Loucy (cell line): Measurements from ENCODE around the gene COG4.

Experiments
- H2AFZ ChIP-seq: fragments of 200-600 bp; sonication (generic); 2 replicates; pipeline ENCODE4 v1.6.0; 2016; ENCODE audit warnings: antibody characterized with exemption, mild to moderate bottlenecking, low read length, moderate library complexity
- H3F3A ChIP-seq: fragments of 200-600 bp; 2 replicates; pipeline ENCODE4 v1.6.0; 2016; ENCODE audit warnings: antibody characterized with exemption, low read depth, mild to moderate bottlenecking
- H3K27me3 ChIP-seq: fragments of 200-600 bp; sonication (generic); 2 replicates; pipeline ENCODE4 v1.6.1; 2014; ENCODE audit warnings: low read length, mild to moderate bottlenecking; ENCODE audit not compliant: insufficient read depth, poor library complexity, severe bottlenecking
- H3K36me3 ChIP-seq: fragments of 200-600 bp; sonication (generic); 2 replicates; pipeline ENCODE4 v1.6.1; 2016; ENCODE audit warnings: low read length; ENCODE audit not compliant: insufficient read depth
- H3K4me1 ChIP-seq: fragments of 200-600 bp; sonication (generic); 2 replicates; pipeline ENCODE4 v1.5.1; 2014; ENCODE audit warnings: low read length, mild to moderate bottlenecking; ENCODE audit not compliant: insufficient read depth, poor library complexity, severe bottlenecking
- H3K4me2 ChIP-seq: fragments of 200-600 bp; sonication (generic); 2 replicates; pipeline ENCODE4 v1.6.0; 2014; ENCODE audit warnings: antibody characterized with exemption, low read length, low read depth, mild to moderate bottlenecking; ENCODE audit not compliant: poor library complexity, severe bottlenecking
- H3K4me3 ChIP-seq: fragments of 200-600 bp; sonication (generic); 2 replicates; pipeline ENCODE4 v1.5.1; 2014; ENCODE audit warnings: low read length, mild to moderate bottlenecking, mixed read lengths; ENCODE audit not compliant: poor library complexity, severe bottlenecking
- H3K79me2 ChIP-seq: fragments of 200-600 bp; sonication (generic); 2 replicates; pipeline ENCODE4 v1.6.1; 2014; ENCODE audit warnings: low read length; ENCODE audit not compliant: insufficient read depth
- H3K9ac ChIP-seq: fragments of 200-600 bp; sonication (generic); 2 replicates; pipeline ENCODE4 v1.6.0; 2014; ENCODE audit warnings: mild to moderate bottlenecking, low read depth, low read length, moderate library complexity; ENCODE audit not compliant: poor library complexity, severe bottlenecking
- H3K9me2 ChIP-seq: fragments of 200-600 bp; sonication (generic); replicated peaks from 2 replicates; pipeline ENCODE4 v1.6.1; 2016; ENCODE audit warnings: low read depth, low read length, mixed read lengths
- H3K9me3 ChIP-seq: fragments of 200-600 bp; sonication (generic); 2 replicates; pipeline ENCODE4 v1.6.1; 2014; ENCODE audit warnings: mild to moderate bottlenecking, antibody characterized with exemption, low read length, low read depth; ENCODE audit not compliant: insufficient read depth
- H4K20me1 ChIP-seq: fragments of 200-600 bp; sonication (generic); 2 replicates; pipeline ENCODE4 v1.6.0; 2014; ENCODE audit warnings: antibody characterized with exemption, low read length, mild to moderate bottlenecking; ENCODE audit not compliant: insufficient read depth, poor library complexity, severe bottlenecking
- EZH2phosphoT487 ChIP-seq: fragments of 200-600 bp; IDR thresholded peaks from 2 replicates; pipeline ENCODE4 v1.6.1; 2018; ENCODE audit warnings: antibody characterized with exemption, mild to moderate bottlenecking, moderate library complexity, borderline replicate concordance
- TF ChIP-seq, protein P1 (sequence below): fragments of 200-600 bp; sonication (generic); conservative IDR thresholded peaks from 2 replicates; pipeline ENCODE4 v1.5.1; 2014; ENCODE audit warnings: mild to moderate bottlenecking, antibody characterized with exemption, low read length

Gene COG4

GRCh38 chr16:70475054-70475871, 48.1 kb downstream of the COG4 start:
- Histone ChIP-seq H3K27me3 (no peaks in the 10 kb centered on the region), H3K9ac (no peak overlapping the region), H3K9me2 (no peaks in the 10 kb centered on the region), H3K4me1 (no peaks in the 10 kb centered on the region), H3F3A (no peaks in the 10 kb centered on the region), H4K20me1 (no peaks in the 10 kb centered on the region), H3K36me3 (no peaks in the 10 kb centered on the region), H3K9me3 (no peaks in the 10 kb centered on the region), H2AFZ (no peak overlapping the region), H3K4me3 (no peak overlapping the region), H3K79me2 (no peaks in the 10 kb centered on the region), H3K4me2 (no peak overlapping the region)
- TF ChIP-seq, protein P1, sequence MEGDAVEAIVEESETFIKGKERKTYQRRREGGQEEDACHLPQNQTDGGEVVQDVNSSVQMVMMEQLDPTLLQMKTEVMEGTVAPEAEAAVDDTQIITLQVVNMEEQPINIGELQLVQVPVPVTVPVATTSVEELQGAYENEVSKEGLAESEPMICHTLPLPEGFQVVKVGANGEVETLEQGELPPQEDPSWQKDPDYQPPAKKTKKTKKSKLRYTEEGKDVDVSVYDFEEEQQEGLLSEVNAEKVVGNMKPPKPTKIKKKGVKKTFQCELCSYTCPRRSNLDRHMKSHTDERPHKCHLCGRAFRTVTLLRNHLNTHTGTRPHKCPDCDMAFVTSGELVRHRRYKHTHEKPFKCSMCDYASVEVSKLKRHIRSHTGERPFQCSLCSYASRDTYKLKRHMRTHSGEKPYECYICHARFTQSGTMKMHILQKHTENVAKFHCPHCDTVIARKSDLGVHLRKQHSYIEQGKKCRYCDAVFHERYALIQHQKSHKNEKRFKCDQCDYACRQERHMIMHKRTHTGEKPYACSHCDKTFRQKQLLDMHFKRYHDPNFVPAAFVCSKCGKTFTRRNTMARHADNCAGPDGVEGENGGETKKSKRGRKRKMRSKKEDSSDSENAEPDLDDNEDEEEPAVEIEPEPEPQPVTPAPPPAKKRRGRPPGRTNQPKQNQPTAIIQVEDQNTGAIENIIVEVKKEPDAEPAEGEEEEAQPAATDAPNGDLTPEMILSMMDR, result no peak
- no peak for TF ChIP-seq EZH2phosphoT487

- H3K4me1 ChIP-seq, result no peaks in the 10 kb centered on the region
- H3K9ac ChIP-seq, result no peak overlapping the region
- no peaks in the 10 kb centered on the region for H3F3A ChIP-seq
- no peaks in the 10 kb centered on the region for H3K9me3 ChIP-seq
- no peak overlapping the region for H2AFZ ChIP-seq
- H3K4me3 ChIP-seq, result no peak overlapping the region
- H4K20me1 ChIP-seq, result no peaks in the 10 kb centered on the region
- H3K9me2 ChIP-seq, result no peaks in the 10 kb centered on the region
- no peaks in the 10 kb centered on the region for H3K36me3 ChIP-seq
- H3K79me2 ChIP-seq, result no peaks in the 10 kb centered on the region
- no peaks in the 10 kb centered on the region for H3K27me3 ChIP-seq
- H3K4me2 ChIP-seq, result no peak overlapping the region
- no peak for TF ChIP-seq EZH2phosphoT487
- TF ChIP-seq, protein P1, result no peak
Measured at GRCh38 chr16:70474320-70475053, 48.9 kb downstream of the COG4 start.

DNA sequence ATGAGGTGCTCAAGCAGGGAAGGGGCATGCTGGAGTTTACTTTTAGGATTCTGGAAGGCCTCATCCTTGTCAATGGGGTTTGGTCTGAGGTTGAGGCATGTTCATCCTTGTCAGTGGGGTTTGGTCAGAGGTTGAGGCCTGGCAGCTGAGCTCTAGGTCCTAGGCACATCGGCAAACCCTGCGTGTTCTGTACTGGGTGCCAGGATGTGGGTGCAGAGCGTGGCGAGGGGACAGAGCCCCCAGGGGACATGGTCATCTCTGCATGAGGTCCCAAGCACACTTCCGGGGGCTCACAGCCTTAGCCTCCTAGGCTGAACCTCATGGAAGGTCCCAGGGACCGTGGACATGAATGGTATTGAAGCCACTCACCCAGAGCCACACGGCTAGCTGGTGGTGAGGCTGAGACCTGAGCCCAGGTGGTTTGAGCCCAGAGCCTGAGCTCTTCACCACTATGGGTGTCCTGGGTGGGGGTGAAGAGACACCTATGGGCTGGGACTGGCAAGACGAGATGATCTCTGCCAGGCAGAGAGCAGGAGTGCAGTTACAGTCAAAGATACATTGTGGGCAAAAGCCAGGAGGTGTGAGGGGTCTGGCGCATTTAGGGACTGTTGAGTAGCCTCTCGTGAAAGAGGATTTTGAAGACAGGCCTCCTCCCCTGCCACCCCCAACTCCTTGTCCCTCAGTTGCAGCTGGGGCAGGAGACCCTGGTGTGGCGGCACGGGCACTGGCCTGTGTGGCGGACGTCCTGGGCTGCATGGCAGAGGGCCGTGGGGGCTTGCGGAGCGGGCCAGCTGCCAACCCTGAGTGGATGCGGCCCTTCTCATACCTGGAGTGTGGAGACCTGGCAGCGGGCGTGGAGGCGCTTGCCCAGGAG, 49.7 kb downstream of the COG4 start:
- H3K79me2 ChIP-seq, result no peaks in the 10 kb centered on the region
- H4K20me1 ChIP-seq, result no peaks in the 10 kb centered on the region
- H3F3A ChIP-seq, result no peaks in the 10 kb centered on the region
- no peaks in the 10 kb centered on the region for H3K36me3 ChIP-seq
- no peaks in the 10 kb centered on the region for H3K4me1 ChIP-seq
- no peak overlapping the region for H2AFZ ChIP-seq
- no peaks in the 10 kb centered on the region for H3K9me2 ChIP-seq
- no peaks in the 10 kb centered on the region for H3K27me3 ChIP-seq
- no peak for TF ChIP-seq EZH2phosphoT487
- TF ChIP-seq, protein P1, result peak; percentile 31; the same call in 1 of the 2 replicates
- H3K4me2 ChIP-seq, result no peak overlapping the region
- H3K9ac ChIP-seq, result no peak overlapping the region
- H3K9me3 ChIP-seq, result no peaks in the 10 kb centered on the region
- H3K4me3 ChIP-seq, result no peak overlapping the region
